GM18498 (cell line): Measurements from ENCODE around the gene DDX41.
"Not testable (repeated sequence)": the region's sequence is repeated elsewhere in the genome, so short reads cannot be mapped to it uniquely, and the experiment has no call there.

Source experiments
- ATAC-seq: cut with Tn5 transposase; IDR thresholded peaks from one replicate; pipeline ENCODE4 v1.9.1; 2021; ENCODE audit warnings: mild to moderate bottlenecking, moderate library complexity; ENCODE audit not compliant: unreplicated experiment

DDX41 gene

DNA sequence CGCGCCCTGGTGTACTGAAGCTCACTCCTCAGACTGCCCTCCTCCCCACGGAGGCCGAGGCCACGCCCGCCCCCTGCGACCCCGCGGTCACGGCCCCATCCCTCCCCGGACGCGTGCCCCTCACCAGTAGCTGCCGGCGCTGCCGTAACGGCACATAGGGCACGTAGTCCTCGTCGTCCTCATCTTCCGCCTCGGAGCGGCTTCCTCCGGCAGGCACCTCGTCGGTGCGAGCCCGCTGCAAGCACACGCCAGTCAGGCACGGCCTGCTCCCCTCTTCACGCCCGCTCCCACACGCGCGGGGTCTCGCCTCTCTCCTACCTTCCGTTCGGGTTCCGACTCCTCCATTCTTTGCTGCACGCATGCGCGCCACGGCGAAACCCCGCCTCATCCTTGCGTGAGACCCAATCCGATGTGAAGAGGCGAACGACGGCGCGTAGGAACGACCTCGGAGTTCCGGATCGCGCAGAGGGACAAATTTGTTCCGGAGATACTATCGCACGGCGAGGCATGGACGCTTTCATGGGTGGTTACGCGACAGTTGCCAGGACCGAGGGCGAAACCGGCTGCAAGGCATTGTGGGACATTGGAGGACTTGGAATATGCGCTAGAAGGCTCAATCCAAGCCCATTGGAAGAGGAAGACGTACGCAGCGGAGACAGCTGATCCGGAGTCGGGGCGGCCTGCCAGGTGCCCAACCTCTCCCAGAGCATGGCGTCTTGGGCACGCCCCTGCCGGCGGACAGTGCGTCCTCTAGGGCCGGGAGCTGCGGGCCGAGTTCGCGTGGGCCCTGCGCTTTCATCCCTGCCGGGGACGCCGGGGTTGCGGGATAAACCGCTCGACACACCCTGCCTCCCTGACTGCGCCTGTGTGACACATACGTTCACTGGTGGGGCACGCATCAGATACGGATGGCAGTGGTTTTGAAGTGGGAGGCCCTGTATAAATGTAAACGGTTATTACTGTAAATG, at the start of gene DDX41:
Gene DDX41 (minus strand): TSS at position 361 of the 968 bp plus-strand sequence. CDS start 16 bp downstream, at position 345.
- peak; percentile 79 for ATAC-seq

DNA sequence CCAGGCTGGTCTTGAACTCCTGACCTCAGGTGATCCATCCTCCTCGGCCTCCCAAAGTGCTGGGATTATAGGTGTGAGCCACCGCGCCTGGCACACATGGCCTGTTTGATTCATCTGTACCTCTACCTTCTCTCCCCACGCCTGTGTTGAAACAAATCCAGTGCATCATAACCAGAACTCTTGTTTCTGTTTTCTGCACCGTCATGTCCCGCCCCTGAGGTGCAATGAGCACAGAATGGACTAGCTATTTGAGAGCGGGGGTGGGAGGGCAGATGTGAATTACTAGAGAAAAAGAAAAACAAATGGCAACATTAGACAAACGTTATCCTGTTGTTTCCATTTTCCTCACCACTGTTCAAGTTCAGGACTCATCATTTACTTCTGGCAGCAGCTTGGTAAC, 48.3 kb upstream of the DDX41 start:
- ATAC-seq: no peak

- ATAC-seq: not testable (repeated sequence)
These were observed 42.7 kb upstream of the DDX41 start for GRCh38 chr5:177559446-177559941.

DNA sequence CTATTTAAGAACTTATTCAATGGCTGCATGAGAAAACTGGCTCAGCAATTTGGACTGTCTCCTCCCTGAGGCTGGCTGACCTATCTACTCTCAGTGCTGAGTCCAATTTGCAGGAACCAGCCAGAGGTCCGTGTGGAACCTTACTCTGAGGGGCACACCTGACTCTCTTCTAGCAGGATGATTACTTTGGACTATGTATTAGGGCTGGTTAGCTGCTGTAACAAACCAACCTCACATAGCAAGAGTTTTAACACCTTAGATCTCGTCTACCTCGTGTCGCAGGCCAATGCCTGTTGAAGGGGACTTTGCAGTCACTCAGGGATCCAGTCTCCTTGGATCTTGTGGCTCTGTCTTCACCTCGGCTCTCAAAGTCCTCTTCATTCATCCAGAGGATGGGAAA, 41.0 kb upstream of the DDX41 start:
- no peak for ATAC-seq

- no peak for ATAC-seq
These were observed 40.4 kb upstream of the DDX41 start for GRCh38 chr5:177557041-177557647.

DNA sequence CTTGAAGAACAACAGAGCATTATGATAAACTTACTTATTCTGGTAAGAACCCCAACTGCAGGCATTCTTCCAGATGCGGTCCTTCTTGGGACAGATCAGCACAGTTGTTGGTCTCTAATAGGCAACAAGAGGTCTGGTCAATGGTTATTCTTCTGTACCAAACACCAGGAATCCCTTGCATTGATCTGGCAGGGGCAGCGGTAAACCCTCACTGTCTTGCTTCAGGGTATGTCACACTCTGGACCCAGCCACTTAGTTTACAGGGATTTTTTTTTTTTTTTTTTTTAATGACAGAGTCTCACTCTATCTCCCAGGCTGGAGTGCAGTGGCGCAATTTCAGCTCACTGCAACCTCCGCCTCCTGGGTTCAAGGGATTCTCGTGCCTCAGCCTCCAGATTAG, 38.9 kb upstream of the DDX41 start:
- no peak for ATAC-seq

- no peak for ATAC-seq
These were observed 38.5 kb upstream of the DDX41 start for GRCh38 chr5:177555228-177555627.

DNA sequence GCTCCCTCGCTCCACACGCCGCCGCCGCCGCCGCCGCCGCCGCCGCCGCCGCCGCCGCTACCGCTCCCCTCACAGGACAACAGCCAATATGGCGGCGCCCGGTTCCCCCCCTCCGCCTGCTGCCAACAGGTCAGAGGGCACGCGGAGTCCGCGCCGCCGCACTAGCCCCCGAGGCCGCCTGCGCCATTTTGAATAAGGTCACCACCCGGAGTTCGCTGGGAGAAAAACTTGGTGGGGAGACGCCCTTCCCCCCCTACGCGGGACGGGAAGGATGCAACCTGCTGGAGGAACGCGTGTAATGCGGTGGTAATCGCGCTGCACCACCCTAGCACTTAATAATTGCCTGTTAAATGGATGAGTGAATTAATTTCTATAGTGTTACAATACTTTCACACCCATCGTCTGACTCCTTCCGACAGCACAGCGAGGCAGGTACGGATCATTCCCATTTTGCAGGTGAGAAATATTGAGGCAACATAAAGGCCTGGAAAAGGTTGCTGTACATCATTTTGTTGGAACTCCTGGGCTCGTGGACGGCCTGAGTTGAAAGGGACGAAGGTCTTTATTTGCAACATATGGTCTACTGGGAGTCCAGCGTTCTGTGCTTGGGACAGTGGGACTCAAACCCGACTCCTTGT, 37.8 kb upstream of the DDX41 start, which contains the start of gene FAM193B:
Gene FAM193B (minus strand): TSS at position 90 of the 638 bp plus-strand sequence. CDS start 105 bp downstream, outside the sequence.
- ATAC-seq: peak; percentile 90

DNA sequence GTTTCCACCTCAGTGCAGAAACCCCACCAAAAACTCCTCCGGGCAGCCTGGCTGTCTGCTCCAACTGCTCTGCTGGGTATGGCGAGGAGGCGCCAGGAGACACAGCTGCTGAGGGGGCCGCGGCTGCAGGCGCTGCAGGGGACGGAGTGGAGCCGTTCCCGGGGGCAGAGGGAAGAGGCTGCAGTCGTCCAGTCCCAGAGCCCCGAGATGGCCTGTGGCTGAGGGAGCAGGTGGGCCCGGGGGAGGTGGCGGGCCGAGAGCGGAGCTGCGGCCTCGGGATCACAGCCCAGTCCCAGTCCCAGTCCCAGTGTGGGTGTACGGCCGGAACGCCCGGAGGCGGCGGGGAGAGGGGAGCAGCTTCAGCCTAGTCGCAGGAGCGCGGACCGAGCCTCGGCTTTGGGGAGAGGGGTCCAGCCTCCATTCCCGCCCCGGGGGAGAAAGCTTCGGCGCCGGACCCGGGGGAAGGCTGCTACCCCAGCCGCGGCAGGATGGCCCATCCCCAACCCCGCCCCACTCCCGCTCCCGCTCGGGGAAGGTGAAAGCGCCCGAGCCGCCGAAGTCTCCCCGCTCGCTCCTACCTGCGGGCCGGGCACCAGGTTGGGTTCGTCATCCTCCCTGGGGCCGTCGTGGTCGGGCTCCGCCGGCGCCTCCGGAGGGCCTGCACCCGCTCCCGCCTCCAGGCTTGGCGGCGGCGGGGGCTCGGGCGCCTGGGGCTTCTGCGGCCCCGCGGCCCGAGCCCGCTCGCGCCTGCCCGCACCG, 37.1 kb upstream of the DDX41 start:
- peak; percentile 50 for ATAC-seq

DNA sequence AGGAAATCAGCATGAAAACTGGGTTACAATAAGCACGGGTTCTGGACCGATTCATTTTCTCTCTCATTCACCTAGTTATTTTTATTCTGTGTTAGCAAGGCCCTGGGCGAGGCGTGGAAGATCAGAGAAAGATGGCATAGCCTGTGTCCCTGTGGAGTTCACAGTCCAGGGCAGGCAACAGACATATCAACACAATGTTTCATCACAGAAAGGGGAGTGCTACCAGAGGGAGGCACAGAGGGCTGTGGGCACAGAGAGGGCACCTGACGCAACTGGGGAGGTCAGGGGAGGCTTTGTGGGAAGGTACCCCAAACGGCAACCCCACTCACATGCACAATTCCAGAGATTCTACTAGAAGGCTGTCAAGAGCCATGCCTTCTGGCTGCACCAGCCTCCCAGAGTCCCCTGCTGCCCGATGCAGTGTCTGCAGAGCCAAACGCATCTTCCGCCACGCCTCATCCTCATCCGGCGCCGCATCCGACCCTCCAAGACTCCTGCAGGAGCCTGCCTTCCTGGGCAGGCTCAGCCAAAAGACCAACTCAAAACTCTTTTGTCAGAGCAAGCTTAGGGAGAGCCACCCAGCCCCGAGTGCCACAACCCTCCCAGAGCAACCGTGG, 36.2 kb upstream of the DDX41 start:
- no peak for ATAC-seq

- ATAC-seq: no peak
These were observed 33.4 kb upstream of the DDX41 start for GRCh38 chr5:177550122-177550521.

DNA sequence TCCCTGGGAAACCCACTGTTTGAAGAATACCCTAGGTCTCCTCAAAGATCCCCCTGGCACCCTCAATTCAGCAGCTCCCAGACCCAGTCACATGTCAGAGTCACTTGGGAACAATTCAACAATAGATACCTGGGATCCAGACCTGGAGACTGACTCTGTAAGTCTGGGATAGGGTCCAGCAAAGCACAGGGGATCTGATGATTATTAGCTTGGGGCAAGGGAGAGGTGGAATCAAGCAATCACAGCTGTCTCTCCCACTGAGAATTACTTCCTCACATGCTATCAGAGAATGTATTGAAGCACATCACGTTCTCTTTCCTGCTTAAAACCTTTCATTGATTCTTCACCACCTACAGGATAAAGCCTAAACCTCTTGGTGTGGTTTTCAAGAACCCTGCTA, 31.7 kb upstream of the DDX41 start:
- ATAC-seq: no peak

- no peak for ATAC-seq
These were observed 31.0 kb upstream of the DDX41 start for GRCh38 chr5:177547736-177548135.

DNA sequence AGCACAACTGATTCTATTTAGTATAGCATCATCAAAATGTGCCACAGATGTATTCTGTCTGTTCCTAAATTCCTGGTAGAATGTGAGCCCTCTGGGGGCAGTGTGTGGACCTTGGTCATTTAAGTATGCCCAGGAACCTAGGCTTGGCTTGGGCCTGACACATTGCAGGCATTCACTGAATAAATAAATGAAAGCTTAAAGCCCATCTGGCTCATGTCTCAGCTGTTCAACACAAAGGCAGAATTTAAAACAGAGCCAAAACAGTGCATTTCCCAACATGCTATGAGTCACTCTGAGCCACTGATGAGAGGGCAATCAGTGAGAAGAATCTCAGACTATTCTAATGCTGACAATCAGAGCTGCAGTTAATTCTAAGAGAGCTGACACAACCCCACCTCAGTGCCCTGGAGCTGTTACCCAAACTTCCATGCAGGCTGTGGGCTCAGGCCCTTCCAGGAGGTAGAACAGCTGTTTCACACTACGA, 29.5 kb upstream of the DDX41 start:
- no peak for ATAC-seq

GRCh38 chr5:177545487-177546257, 28.9 kb upstream of the DDX41 start:
- no peak for ATAC-seq

- ATAC-seq: no peak
These were observed 26.2 kb upstream of the DDX41 start for GRCh38 chr5:177542816-177543465.

DNA sequence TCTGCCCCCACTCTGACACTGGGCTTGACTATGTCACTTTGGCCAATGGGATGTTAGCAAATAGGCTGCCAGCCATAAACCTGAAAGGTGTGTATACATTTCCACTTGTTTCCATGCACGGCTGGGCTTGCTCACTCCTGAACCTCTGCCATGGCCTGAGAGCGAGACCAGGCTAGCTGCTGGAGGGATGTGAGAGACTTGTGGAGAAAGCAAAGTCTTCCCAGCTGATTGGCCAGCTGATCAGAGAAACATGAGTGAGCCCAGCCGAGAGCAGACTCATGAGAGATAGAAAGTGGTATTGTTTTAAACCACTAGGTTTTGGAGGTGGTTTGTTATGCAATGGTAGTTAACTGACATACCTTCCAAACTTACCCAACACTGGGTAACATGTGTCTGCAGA, 23.7 kb upstream of the DDX41 start:
- ATAC-seq: no peak

DNA sequence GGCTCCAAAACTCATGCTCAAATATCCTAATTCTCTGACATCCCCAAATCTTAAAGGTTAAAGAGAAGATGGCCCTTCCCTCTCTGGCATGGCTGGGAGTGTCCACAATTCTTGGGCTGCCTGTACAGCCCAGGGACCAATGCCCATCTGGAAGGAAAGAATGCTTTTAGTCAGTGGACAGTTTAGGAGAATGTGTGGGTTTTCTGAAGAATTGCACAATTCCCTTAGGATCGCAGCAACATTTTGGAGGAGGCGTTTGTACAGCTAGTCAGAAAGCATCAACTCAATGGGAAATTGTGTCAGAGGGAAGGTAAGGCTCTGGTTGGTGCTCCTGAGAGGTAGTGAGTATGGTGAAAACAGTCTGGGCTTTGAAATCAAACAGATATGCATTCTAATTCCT, 22.6 kb upstream of the DDX41 start:
- no peak for ATAC-seq

GRCh38 chr5:177538876-177539275, 22.1 kb upstream of the DDX41 start:
- ATAC-seq: no peak
